A673 (cell line): ENCODE results near the gene GRB7. TPM values are rescaled to one million over a fixed set of nuclear protein-coding genes. Genes with fewer than 3 reads are reported as not detected.

Experiments
- BruUV-seq: library from RNA; stranded (reverse); fragments of 400-500 nt; replicated peaks from 2 replicates; lab custom pipeline; 2021; lab: Mats Ljungman, UMichigan
- CTCF ChIA-PET: fragments of 300-600 bp; sonication (Branson Sonifier 250); formaldehyde crosslinking; loops from one replicate; lab custom pipeline; 2022; ENCODE audit warnings: antibody characterized with exemption; lab: Charles Lee
- POLR2A ChIA-PET: fragments of 300-600 bp; sonication (Branson Sonifier 250); formaldehyde crosslinking; loops from one replicate; lab custom pipeline; 2022; ENCODE audit warnings: antibody characterized with exemption; ENCODE audit not compliant: low non-redundant PET; lab: Charles Lee
- DNase-seq: peaks from one replicate; pipeline ENCODE4 v3.0.0-alpha.2; 2015; ENCODE audit warnings: low spot score
- H3K27ac ChIP-seq: fragments of 200-600 bp; sonication (generic); 2 replicates; pipeline ENCODE4 v1.5.1; 2016; ENCODE audit warnings: mixed run types, low read depth, mild to moderate bottlenecking, mixed read lengths, antibody characterized with exemption, low read length; ENCODE audit not compliant: poor library complexity, severe bottlenecking
- H3K27me3 ChIP-seq: fragments of 200-600 bp; sonication (generic); replicated peaks from 2 replicates; pipeline ENCODE4 v1.6.1; 2017; ENCODE audit warnings: mixed run types, low read depth, mild to moderate bottlenecking, mixed read lengths, antibody characterized with exemption, low read length; ENCODE audit not compliant: insufficient read depth, poor library complexity
- H3K36me3 ChIP-seq: fragments of 200-600 bp; sonication (generic); 2 replicates; pipeline ENCODE4 v1.6.1; 2016; ENCODE audit warnings: mixed run types, mild to moderate bottlenecking, mixed read lengths, antibody characterized with exemption, low read length; ENCODE audit not compliant: insufficient read depth, poor library complexity, severe bottlenecking
- H3K4me1 ChIP-seq: fragments of 200-600 bp; sonication (generic); 2 replicates; pipeline ENCODE4 v1.6.1; 2017; ENCODE audit warnings: mixed run types, mild to moderate bottlenecking, mixed read lengths, antibody characterized with exemption, low read length; ENCODE audit not compliant: insufficient read depth, poor library complexity, severe bottlenecking
- H3K4me3 ChIP-seq: fragments of 200-600 bp; sonication (generic); 2 replicates; pipeline ENCODE4 v1.5.1; 2016; ENCODE audit warnings: low read depth, mixed run types, mild to moderate bottlenecking, mixed read lengths, low read length; ENCODE audit not compliant: poor library complexity, severe bottlenecking
- H3K9me3 ChIP-seq: fragments of 200-600 bp; sonication (generic); 2 replicates; pipeline ENCODE4 v1.6.1; 2016; ENCODE audit warnings: mixed run types, low read depth, mild to moderate bottlenecking, mixed read lengths, antibody characterized with exemption, low read length; ENCODE audit not compliant: poor library complexity, severe bottlenecking
- EZH2 ChIP-seq: fragments of 200-600 bp; sonication (generic); IDR thresholded peaks from 2 replicates; pipeline ENCODE4 v1.6.1; 2017; ENCODE audit warnings: borderline replicate concordance, low read depth, mild to moderate bottlenecking, mixed read lengths, antibody characterized with exemption, low read length; ENCODE audit not compliant: poor library complexity, severe bottlenecking
- intact Hi-C: fragments of 100-400 bp; cut with micrococcal nuclease; formaldehyde crosslinking; loops from one replicate; pipeline ENCODE4 v1.10.0; 2022; ENCODE audit not compliant: unreplicated experiment
- total RNA-seq: library from RNA; stranded (reverse); gene quantifications from 2 replicates; pipeline ENCODE4 v1.2.3, GENCODE V29; 2021
- TF ChIP-seq, protein P1 (sequence below): fragments of 300-800, 200-600 bp; sonication (generic); conservative IDR thresholded peaks from 2 replicates; pipeline ENCODE4 v1.5.1; 2017; ENCODE audit warnings: low read depth, mild to moderate bottlenecking, antibody characterized with exemption, low read length, moderate library complexity, mixed read lengths

Gene GRB7
- total RNA-seq, 1 experiment from 2014 or later = 0.62 TPM

DNA sequence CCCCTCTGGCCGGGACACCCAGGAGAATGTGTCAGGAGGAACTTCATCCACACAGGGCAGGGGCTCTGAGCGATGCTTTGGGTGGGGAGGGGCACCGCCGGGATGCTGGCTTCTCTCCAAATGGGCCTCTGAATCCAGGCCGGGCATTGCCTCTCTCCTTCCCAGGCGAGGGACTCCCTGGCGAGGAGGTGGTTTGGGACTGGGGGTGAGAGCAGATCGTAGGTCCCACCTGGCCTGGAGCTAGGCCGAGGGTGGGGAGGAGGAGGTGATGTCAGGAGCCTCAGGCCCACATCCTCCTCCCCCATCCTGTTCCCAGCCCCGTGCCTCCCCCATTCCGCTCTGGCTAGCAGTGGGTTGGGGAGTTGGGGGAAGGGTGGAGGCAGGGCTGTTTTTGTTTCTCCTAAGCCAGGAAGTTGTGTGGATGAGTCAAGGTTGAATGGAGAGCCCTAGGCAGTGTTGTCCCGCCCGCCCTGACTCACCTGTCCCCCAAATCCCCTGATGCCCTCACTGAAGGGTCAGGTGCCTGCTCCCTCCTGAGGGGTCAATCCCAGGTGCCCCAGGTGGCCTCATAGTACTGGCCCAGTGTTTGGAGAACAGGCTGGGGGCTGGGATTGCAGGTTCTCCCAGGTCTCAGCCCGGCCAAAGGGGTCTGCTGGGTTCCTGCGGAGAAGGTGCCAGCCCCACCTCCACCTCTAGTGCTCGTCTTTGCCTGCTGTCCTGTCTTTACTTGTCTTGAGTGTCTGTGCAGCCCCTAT, 2.8 kb downstream of the GRB7 start:
- TF ChIP-seq, protein P1, sequence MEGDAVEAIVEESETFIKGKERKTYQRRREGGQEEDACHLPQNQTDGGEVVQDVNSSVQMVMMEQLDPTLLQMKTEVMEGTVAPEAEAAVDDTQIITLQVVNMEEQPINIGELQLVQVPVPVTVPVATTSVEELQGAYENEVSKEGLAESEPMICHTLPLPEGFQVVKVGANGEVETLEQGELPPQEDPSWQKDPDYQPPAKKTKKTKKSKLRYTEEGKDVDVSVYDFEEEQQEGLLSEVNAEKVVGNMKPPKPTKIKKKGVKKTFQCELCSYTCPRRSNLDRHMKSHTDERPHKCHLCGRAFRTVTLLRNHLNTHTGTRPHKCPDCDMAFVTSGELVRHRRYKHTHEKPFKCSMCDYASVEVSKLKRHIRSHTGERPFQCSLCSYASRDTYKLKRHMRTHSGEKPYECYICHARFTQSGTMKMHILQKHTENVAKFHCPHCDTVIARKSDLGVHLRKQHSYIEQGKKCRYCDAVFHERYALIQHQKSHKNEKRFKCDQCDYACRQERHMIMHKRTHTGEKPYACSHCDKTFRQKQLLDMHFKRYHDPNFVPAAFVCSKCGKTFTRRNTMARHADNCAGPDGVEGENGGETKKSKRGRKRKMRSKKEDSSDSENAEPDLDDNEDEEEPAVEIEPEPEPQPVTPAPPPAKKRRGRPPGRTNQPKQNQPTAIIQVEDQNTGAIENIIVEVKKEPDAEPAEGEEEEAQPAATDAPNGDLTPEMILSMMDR = no peak
- TF ChIP-seq EZH2 = no peak
- no TSS peak for BruUV-seq
- no peaks in the 10 kb centered on the region for H3K27me3 ChIP-seq
- intact Hi-C loops = no loop called here
- CTCF ChIA-PET = no interaction called here
- POLR2A ChIA-PET = no interaction called here
- DNase-seq = no peak
- no peaks in the 10 kb centered on the region for H3K36me3 ChIP-seq
- H3K4me3 ChIP-seq = no peak overlapping the region
- H3K9me3 ChIP-seq = no peaks in the 10 kb centered on the region
- H3K4me1 ChIP-seq = no peaks in the 10 kb centered on the region
- H3K27ac ChIP-seq = no peak overlapping the region

DNA sequence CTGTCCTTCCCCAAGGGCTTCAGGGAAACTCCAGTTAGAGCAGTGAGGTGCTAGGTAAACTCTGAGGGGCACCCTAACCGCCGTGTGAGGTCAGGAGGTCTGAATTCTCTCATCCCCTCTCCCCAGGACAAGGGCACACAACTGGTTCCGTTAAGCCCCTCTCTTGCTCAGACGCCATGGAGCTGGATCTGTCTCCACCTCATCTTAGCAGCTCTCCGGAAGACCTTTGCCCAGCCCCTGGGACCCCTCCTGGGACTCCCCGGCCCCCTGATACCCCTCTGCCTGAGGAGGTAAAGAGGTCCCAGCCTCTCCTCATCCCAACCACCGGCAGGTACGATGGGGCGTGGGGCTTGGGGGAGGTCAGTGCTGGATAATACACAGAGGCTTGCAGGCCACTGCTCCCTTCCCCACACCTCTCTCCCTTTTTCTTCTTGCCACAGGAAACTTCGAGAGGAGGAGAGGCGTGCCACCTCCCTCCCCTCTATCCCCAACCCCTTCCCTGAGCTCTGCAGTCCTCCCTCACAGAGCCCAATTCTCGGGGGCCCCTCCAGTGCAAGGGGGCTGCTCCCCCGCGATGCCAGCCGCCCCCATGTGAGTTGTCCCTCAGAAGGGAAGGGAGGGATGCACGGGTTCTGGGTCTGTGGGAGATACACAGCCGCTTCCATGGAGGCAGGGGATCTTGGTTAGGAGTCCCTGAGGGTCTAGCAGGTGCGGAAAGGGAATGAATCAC, 4.6 kb downstream of the GRB7 start:
- TF ChIP-seq, protein P1 = no peak
- TF ChIP-seq EZH2 = no peak
- POLR2A ChIA-PET = no interaction called here
- Histone ChIP-seq H3K4me3 (no peak overlapping the region), H3K4me1 (no peaks in the 10 kb centered on the region), H3K36me3 (no peaks in the 10 kb centered on the region), H3K27ac (no peak overlapping the region), H3K9me3 (no peaks in the 10 kb centered on the region), H3K27me3 (no peaks in the 10 kb centered on the region)
- CTCF ChIA-PET = no interaction called here
- BruUV-seq = no TSS peak
- DNase-seq = no peak
- intact Hi-C loops = no loop called here

DNA sequence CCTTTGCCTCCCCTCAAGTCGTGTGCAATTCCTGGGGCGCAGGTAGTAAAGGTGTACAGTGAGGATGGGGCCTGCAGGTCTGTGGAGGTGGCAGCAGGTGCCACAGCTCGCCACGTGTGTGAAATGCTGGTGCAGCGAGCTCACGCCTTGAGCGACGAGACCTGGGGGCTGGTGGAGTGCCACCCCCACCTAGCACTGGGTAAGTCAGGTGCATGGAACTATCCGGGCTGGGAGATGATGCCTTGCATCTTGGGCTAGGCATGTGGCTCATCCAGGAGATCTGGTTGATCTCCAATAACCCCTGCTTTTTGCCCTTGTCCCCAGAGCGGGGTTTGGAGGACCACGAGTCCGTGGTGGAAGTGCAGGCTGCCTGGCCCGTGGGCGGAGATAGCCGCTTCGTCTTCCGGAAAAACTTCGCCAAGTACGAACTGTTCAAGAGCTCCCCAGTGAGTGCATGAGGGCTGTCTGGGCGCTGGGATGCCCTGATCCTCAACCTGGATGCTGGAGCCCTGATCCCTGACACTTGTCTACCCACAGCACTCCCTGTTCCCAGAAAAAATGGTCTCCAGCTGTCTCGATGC, 5.2 kb downstream of the GRB7 start:
- no peaks in the 10 kb centered on the region for H3K27me3 ChIP-seq
- CTCF ChIA-PET = no interaction called here
- DNase-seq = no peak
- TF ChIP-seq, protein P1 = no peak
- TF ChIP-seq EZH2 = no peak
- intact Hi-C loops = no loop called here
- no TSS peak for BruUV-seq
- H3K4me1 ChIP-seq = no peaks in the 10 kb centered on the region
- POLR2A ChIA-PET = no interaction called here
- H3K36me3 ChIP-seq = no peaks in the 10 kb centered on the region
- H3K4me3 ChIP-seq = no peak overlapping the region
- no peaks in the 10 kb centered on the region for H3K9me3 ChIP-seq
- H3K27ac ChIP-seq = no peak overlapping the region
